GM18951 (cell line): ENCODE data around the gene RIMBP2.

Experiments used
- POLR2A ChIP-seq: IDR thresholded peaks from 4 replicates; pipeline ENCODE4 v1.6.1; 2011; ENCODE audit warnings: mild to moderate bottlenecking; ENCODE audit not compliant: insufficient read length, insufficient read depth; ENCODE audit errors: extremely low read depth
- in situ Hi-C: fragments of 300-500 bp; cut with MboI; formaldehyde crosslinking; loops from one replicate; pipeline ENCODE4 v1.12.0; 2022; ENCODE audit warnings: low sequenced_read_pairs, mixed read lengths, inconsistent platforms; ENCODE audit not compliant: unreplicated experiment

Gene RIMBP2

GRCh38 chr12:130562716-130563115 lies 153.4 kb downstream of the RIMBP2 start:
- in situ Hi-C loops, result no loop called here
- TF ChIP-seq POLR2A, result no peak

GRCh38 chr12:130560321-130560720 lies 155.8 kb downstream of the RIMBP2 start:
- TF ChIP-seq POLR2A, result no peak

DNA sequence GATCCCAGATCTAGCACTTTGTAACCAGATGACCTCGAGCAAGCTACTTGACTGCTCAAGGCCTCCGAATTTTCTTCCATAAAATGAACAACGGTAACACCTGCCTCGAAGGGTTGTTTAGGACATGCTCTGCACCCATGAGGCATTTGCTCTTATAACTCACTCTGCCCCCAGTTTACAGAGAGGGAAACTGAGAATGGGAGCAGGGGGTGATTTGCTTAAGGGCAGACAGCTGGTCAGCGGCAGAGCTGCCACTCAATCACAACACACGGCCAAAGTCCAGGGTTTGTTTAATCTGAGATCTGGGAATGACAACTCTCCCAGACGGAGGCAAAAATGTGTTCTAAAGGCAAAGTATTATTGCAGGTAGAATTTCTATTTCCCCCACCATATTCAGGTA lies 156.3 kb downstream of the RIMBP2 start:
- no peak for TF ChIP-seq POLR2A

More at GRCh38 chr12:130560321-130560720, 155.8 kb downstream of the RIMBP2 start:
- in situ Hi-C loops, result no loop called here

GRCh38 chr12:130557886-130558765 lies 158.0 kb downstream of the RIMBP2 start:
- TF ChIP-seq POLR2A, result no peak
- in situ Hi-C loops, result no loop called here

More for the DNA sequence above, 156.3 kb downstream of the RIMBP2 start:
- in situ Hi-C loops, result no loop called here

GRCh38 chr12:130557201-130557600 lies 158.9 kb downstream of the RIMBP2 start:
- no peak for TF ChIP-seq POLR2A
- in situ Hi-C loops, result no loop called here

GRCh38 chr12:130556486-130557055 lies 159.5 kb downstream of the RIMBP2 start:
- no peak for TF ChIP-seq POLR2A
- in situ Hi-C loops, result no loop called here

- in situ Hi-C loops, result no loop called here
- TF ChIP-seq POLR2A, result no peak
These were observed 160.2 kb downstream of the RIMBP2 start for GRCh38 chr12:130555628-130556485.

DNA sequence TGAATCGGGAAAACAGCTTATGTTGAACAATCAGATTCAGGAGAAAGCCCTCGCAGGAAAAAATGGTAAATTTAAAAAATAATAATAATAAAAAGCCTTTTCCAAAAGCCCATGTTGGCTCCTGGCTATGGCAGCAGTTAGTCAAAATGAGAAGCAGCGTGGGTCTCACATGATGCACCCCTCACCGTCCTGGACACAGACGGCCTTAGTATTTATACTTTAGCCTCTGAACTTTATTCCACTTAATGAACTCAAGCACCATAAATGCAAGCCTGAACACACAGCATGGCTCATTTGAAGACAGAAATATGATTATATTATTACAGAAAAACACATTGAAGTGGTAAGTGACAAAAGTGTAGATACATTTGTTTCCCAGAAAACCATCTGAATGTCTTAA lies 160.9 kb downstream of the RIMBP2 start:
- in situ Hi-C loops, result no loop called here
- no peak for TF ChIP-seq POLR2A

DNA sequence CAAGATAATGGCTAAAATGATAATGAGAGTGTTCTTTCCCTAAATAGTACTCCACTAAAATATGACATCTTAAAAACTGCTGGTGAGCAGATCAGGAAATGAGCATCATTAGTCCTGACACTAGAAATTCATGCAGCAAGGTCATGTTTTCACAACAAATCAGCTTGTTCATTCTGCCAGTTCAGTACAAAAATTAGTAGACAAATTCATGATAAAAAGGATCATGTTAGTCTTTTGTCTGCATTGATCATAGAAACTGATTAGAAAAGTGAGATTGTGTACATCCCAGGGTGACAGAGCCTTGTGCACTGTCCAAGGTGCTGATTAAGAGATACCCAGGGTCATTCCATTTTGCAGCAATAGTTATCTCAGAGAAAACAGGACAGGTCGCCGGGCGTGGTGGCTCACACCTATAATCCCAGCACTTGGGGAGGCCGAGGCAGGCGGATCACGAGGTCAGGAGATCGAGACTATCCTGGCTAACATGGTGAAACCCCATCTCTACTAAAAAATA lies 163.6 kb downstream of the RIMBP2 start:
- no peak for TF ChIP-seq POLR2A
- in situ Hi-C loops, result no loop called here

DNA sequence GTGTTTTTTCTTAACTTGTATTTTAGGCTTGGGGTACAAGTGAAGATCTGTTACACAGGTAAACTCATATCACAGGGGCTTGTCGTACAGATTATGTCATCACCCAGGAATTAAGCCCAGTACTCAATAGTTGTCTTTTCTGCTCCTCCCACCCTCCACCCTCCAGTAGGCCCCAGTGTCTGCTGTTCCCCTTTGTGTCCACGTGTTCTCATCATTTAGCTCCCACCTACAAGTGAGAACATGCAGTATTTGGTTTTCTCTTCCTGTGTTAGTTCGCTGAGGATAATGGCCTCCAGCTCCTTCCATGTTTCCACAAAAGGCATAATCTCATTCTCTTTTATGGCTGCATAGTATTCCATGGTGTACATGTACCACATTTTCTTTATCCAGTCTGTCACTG lies 166.7 kb downstream of the RIMBP2 start:
- in situ Hi-C loops, result no loop called here
- TF ChIP-seq POLR2A, result no peak

DNA sequence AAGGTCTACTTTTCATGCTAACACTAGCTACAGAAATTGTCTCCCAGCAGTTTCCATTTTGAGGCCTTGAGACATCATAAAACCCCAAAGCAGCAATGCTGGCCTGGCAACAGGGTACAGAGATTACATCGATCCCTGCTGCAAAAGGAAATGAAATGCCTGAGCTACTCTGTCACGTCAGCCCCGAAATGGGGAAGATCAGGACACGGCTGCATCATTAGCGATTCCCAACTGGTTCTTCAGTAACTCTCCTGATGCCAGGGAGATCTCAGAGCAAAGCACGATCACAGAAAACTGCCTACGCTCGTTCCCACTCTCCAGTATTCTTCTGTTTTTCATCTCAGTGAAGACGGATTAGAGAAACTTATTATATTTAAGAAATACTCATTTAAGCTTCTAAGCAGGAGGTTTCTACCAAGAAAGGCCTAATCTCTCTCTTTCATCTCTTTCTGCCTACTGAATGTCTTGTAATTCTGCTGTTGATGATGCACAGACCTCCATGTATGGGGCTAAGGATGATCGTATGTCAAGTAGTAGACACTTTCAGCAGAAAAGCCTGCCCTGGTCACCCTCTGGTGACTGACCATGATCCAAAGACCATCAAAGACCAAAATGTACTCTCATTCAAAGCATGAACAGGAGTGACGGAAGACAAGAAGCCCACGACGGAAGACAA lies 168.5 kb downstream of the RIMBP2 start:
- no peak for TF ChIP-seq POLR2A

DNA sequence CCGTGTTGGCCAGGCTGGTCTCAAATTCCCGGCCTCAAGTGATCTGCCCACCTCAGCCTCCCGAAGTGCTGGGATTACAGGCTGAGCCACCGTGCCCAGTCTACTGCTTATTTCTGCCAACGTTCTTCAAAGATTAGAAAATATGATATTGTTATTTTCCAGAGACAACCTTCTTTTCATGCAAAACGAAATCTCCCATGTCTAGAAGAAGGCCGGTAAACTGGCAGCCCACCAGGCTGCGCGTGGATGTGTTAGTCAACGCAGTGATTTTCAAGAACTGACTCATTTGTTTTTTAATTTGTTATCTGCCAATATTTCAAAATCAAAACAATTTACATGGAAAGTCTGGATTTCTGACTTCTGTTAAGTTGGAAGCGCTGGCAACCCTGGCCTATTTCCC lies 169.6 kb downstream of the RIMBP2 start:
- TF ChIP-seq POLR2A, result no peak

More for the DNA sequence above, 168.5 kb downstream of the RIMBP2 start:
- in situ Hi-C loops, result no loop called here

More for the DNA sequence above, 169.6 kb downstream of the RIMBP2 start:
- in situ Hi-C loops, result no loop called here
